Measurements from ENCODE around the gene PCDH15.
"Not testable (repeated sequence)": the region's sequence is repeated elsewhere in the genome, so short reads cannot be mapped to it uniquely, and the experiment has no call there.

Gene PCDH15

GRCh38 chr10:53978301-53978700, 822.7 kb downstream of the PCDH15 start:
- DNase-seq (ENCODE audit: low read depth), result no peak

- DNase-seq (ENCODE audit: low read depth), result no peak
Measured at GRCh38 chr10:53977267-53977666, 823.8 kb downstream of the PCDH15 start.

DNA sequence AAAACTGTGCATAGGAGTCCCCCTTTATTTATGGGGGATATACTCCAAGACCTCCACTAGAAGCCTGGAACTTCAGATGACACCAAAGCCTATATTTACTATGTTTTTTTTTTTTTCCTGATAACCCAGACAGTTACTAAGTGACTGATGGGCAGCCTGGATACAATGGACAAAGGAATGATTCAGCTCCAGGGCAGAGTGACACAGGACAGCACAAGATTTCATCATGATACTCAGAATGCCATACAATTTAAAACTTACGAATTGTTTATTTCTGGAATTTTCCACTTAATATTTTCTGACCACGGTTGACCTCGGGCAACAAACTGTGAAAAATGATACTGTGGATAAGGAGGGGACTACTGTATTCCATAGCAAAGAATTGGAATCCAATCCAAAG, 843.6 kb downstream of the PCDH15 start:
- no peak for DNase-seq (ENCODE audit: low read depth)

- no peak for DNase-seq (ENCODE audit: low read depth)
Measured at GRCh38 chr10:53955091-53955490, 845.9 kb downstream of the PCDH15 start.

DNA sequence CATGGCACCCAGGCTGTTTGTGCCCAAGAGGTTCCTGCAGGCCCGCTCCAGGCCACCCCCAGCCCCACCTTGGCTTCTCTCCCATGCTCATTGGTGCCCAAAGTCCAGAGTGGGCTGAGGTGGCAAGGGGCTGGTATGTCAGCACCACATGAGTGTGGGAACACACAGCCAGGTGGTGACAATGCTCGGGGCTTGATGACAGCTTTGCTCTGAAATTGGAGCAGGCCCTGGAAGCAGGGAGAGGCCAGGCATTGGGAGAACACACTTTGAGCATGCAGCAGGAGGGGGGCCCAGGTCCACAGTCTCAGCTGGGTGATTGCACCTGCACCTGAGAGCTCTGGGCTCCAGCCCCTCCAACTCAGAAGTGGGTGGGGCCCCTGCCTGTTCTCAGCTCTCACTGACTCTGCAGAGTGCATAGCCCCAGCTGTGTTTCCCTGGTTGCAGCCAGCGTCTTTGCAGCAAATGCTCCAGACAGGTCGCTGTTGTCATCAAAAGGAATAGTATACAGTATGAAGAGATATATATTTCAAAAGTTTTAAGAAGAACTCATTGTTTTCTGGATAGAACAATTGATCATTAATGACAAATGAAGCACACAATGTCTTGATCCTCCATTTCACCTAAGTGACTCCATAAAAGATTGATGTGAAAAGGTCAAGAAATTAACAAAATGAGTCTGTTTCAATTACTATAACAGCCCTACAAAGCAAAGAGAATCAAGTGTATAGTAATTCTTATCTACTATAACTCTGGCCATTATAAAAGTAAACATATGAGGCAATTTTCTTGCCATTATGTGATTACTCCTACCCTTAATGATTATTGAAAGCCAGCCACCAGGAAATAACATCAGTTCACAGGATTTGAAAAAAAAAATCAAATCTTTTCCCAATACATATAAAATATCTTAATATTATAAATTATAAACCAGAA, 848.1 kb downstream of the PCDH15 start:
- no peak for DNase-seq (ENCODE audit: low read depth)

- DNase-seq (ENCODE audit: low read depth), result no peak
Measured at GRCh38 chr10:53939654-53940053, 861.4 kb downstream of the PCDH15 start.

- no peak for DNase-seq (ENCODE audit: low read depth)
Measured at GRCh38 chr10:53930648-53931047, 870.4 kb downstream of the PCDH15 start.

- DNase-seq (ENCODE audit: low read depth), result not testable (repeated sequence)
Measured at GRCh38 chr10:53924051-53924700, 876.9 kb downstream of the PCDH15 start.

- DNase-seq (ENCODE audit: low read depth), result no peak
Measured at GRCh38 chr10:53918755-53919154, 882.3 kb downstream of the PCDH15 start.

GRCh38 chr10:53909791-53910190, 891.2 kb downstream of the PCDH15 start:
- DNase-seq (ENCODE audit: low read depth), result no peak

GRCh38 chr10:53904506-53905241, 896.4 kb downstream of the PCDH15 start:
- no peak for DNase-seq (ENCODE audit: low read depth)

GRCh38 chr10:53903756-53904155, 897.3 kb downstream of the PCDH15 start:
- DNase-seq (ENCODE audit: low read depth), result no peak

DNA sequence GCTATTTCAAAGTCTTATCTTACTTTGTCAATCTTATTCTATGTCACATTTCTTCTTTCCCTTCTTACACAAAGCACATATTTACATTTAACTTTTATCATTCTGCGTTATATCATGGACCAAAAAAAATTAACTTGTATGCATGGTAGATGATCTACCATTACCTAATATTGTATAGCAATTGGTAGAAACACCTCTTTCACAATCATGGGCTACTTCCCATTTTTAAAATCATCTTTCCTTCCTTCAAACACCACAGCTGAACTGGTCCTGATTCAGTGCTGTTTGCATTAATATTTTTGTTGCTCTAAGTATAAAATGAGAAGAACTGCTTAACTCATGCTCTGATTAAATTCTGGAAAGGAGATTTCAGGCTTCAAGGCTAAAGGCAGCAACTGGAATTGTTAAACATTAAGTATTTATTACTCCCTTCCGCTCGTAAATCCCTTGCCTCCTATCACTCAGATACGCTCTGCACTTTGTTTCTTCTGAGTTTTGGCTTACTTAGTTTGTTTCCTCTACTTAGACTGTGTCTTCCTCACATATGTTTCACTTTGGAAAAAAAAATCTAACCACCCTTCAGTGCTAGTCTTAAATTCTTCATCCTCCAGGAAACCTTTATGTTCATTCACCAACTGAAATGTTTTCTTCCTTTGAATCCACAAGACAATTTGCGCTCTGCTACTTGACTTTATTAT, 901.4 kb downstream of the PCDH15 start:
- DNase-seq (ENCODE audit: low read depth), result no peak

- no peak for DNase-seq (ENCODE audit: low read depth)
Measured at GRCh38 chr10:53898532-53898931, 902.5 kb downstream of the PCDH15 start.

DNA sequence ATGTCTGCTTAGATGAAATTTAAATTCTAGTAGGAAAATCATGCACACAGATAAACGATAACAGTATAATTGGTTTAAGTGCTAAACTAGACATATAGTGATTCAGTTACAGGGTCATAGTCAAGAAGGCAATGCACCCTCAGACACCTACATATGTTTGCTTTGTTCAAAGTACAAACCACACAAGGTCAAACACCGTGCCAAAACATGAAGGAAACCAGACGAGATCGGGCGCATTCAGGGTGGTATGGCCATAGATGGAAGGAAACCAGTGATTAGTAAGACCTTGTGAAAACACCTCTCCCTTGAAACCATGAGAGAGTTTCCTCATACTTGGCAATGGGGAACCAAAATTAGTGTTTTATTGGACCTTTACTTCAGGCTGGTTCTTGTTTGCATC, 906.9 kb downstream of the PCDH15 start:
- DNase-seq (ENCODE audit: low read depth), result no peak

GRCh38 chr10:53893061-53893460, 908.0 kb downstream of the PCDH15 start:
- DNase-seq (ENCODE audit: low read depth), result no peak

DNA sequence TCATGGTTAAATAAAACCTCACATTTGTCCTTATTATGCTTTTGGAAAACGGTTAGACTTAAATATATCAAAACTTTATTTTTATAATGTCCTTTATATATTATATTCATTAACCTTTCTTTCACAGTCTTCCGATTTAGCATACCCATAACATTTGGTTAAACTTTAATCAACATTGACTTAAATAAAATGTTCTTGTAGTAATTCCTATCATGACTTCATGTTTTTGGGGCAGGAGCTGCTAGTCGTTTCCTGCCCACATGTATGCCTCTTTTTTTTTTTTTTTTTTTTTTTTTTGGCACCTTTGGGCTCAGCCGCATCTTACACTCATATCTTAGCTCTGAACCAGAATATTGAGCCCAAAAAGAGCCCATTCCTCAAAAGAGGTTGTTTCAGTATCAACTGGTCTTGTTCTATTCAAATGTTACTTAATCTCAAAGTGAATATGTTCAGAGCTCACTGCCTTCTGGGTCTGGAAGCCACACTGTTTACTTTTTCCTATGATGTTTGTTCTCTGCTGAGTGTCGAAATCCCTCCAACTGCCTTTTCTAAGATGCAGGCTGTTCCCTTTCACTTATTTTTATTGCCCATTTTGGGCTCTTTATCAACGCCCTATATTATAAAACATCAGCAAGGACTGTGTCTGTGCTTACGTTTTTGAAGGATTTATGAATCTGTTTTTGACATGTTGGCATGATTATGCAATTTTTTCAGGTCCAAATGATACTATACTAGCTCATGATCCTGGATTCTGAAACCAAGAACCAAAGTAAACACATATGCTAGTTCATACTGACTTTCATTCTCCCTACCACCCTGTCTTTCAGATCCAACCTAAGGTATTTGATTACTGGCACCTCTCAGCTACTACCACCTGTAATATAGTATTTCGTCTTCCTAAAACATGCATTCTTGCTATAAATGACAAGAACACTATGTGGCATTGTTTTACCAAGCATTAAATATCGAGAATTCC, 914.4 kb downstream of the PCDH15 start:
- no peak for DNase-seq (ENCODE audit: low read depth)

DNA sequence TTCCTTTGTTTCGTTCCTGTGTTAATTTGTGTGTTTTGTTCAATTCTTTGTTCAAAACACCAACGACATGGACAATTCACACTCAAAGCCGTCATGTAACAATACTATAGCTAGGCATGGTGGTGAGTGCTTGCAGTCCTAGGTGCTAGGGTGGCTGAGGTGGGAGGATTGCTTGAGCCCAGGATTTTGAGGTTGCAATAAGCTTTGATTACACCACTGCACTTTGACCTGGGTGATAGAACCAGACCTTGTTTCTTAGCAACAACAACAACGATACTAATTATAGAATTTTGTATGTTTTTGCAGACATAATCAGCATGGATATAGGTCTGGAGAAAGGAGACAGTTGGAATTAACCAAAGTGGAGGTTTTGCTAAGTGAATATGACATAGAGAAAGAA, 936.2 kb downstream of the PCDH15 start:
- no peak for DNase-seq (ENCODE audit: low read depth)

- no peak for DNase-seq (ENCODE audit: low read depth)
Measured at GRCh38 chr10:53852450-53853175, 948.4 kb downstream of the PCDH15 start.

GRCh38 chr10:53846809-53847208, 954.2 kb downstream of the PCDH15 start:
- DNase-seq (ENCODE audit: low read depth), result no peak

All from activated T-cell treated with anti-CD3 and anti-CD28 coated beads for 1 hour (primary cell).